HG03025 (cell line): ENCODE results near the gene CASK.

Experiments
- ATAC-seq: cut with Tn5 transposase; IDR thresholded peaks from one replicate; pipeline ENCODE4 v1.9.1; 2021; ENCODE audit warnings: mild to moderate bottlenecking, moderate library complexity; ENCODE audit not compliant: unreplicated experiment, low FRiP score

The CASK gene

DNA sequence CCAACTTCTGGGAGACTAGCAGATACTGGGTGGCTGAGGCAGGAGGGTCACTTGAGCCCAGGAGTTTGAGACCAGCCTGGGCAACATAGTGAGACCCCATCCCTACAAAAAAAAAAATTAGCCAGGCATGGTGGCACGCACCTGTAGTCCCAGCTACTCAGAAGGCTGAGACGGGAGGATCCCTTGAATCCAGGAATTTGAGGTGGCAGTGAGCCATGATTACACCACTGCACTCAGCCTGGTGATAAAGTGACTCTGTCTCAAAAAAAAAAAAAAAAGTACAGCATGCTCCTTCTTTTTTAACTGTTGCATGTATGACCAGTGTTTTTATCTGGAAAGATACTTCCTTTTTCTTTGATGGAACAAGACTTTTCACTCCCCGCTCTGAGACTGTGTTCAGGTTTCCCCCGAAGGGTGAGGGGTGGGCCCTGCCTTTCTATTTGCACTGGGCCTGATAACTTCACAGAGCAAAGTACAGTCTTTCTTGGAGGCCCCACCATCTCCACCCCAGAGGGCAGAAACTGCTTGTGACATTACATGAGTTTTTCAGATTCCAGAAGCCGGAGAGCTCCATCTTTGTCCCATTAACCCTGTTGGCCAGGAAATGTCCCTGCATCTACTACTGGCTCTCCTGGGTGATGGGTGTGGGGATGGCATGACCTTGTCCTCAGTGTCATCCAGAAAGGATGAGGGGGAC lies 441.1 kb downstream of the CASK start:
- no peak for ATAC-seq

DNA sequence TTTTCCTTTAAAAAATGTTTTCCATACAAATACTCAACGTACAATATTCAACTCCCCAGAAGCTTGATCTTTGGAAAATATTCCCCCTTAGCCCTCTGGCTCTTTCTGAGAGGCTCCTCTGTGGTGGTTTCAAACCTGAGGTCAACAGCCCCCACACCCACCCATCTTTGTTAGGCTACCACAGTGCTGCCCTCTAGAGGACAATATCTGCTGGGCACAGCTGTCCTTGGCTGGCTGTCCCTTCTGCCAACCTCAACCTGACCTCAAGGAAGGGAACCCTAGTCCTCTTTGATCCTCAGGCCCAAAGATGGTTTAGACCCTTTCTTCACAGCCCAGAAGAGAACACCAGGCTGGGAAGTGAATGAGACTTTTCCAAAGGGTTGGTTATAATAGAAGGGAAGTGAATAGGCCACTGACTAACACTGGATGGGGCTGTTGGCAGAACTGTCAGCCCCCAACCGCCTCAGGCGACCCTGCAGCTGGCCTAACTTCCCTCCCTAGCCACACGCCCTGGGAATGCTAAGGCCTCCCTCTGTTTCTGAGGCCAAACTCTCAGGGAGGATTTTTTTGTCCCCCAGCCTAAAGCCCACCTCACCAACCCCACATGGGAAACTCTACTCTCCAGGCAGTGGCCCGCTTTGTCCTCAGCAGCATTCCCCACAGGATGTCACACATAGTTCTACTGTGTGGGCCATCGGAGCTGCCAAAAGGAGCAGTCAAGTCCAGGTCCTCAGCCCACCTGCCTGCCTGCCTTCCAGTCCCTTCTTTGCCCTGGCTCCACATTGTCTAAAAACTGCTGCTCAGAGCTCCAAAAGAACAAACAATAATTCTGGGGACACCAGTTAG lies 441.9 kb downstream of the CASK start:
- no peak for ATAC-seq

DNA sequence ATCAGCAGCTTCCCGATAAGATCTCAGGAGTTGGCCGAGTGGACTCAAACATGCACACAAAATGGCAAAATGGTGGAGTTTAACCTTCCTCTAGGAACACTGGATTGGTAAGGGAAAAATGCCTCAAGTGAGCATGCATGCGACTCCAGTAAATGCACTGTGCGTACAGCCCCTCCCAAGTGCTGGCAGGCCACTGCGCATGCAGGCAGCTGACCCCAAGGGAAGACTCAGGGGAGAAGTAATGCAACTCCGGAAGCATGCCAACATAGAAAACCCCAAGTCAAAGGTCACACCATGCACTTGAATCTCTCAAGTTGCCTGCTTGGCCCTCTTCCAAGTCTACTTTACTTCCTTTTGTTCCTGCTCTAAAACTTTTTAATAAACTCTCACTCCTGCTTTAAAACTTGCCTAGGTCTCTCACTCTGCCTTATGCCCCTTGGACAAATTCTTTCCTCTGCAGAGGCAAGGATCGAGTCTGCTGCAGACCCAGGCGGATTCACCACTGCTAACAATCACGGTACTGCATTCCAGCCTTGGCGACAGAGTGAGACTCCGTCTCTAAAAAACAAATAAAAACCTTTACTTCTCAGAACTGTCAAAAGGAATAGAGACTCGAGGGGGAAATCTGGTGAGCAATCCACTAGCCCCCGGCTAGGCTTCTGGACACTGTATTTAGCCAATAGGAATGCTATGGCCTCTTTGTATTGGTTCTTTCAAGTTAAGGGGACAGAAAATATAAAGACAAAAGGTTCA lies 442.7 kb downstream of the CASK start:
- ATAC-seq, result no peak

DNA sequence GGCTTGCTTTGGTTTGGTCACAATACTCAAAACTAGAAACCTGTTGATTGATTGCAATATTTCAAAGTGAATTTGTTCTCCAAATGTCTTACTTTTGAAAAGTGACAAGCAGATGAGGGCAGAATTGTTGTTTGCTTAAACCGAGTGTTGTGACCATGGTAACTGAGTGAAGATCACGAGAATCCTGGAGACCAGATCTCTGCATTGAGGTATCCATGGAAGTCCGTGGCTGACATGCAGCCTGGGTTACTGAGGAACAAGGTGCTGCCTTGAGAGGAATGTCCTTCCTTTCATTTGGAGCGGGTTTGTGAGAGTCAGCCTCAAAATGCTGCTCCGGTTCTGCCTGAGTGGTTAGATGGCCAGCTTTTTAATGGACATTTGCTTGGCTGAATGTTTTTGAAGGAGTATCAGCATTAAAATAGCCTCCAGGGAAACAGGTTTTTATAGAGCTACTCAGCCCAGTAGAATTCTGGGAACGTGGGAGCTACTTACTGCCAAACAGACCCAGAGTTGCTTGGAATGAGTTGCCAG lies 444.9 kb downstream of the CASK start:
- no peak for ATAC-seq

DNA sequence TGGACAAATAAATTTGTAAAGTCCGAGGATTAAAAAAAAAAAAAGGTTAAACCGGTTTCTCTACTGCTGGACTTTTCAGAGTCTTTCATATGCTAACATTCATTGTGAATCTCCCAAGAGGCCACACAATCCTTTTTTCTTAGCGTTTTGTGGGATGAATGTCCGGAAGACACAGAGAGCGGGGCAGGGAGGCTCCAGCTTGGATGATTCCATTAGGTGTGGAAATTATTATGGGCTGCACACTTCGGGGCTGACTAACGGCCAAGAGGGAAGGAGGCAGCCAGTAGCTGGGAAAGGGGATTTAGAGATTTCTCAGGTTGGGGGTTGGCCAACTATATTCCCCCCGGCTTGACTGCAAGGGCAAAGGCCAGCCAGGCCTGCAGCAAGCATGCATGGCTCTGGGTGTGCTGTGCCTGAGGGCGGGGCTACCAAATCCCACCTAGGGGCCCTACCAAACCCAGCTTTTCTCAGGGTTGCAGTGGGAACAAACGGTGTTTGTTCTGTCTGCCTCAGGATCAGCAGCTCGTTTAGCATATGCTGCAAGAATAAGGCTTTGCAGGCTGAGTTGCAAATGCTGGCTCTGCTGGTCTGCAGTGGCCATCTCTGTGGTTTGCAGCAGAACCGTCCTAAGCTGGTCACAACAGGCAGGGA lies 447.6 kb downstream of the CASK start:
- ATAC-seq, result no peak

DNA sequence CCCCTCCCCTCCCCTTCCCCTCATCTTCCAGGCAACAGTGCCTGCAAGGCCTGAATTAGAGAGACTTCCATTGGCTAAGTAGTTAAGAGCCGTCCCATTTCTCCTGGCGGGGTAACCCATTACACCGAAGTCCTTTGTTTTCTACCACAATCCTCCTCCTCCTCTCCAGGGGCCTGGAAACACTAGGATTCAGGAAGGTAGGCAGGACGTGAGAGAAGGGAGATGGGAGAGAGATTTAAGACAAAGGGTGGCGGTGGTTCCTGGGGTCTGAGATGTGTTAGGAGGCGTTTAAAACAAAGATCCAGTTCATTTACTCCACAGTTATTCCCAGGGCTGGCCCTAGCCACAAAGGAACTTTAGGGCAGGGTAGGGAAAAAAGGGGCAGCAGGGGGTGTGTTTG lies 448.2 kb downstream of the CASK start:
- no peak for ATAC-seq

DNA sequence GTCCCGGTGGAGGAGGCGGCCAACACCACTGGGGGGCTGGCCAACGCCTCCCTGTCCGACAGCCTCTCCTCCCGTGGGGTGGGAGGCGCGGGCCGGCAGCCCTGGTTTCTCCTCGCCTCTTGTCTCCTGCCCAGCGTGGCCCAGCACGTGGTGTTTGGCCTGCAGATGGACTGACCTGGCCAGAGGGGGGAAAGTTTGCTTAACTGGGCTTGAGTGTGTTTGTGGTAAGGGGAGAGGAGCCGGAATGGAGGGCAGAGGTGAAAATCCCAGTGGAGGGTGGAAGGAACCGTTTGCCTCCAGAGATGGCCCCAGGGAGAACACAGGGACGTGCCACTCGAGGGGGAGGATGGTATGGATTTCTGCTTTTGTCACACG lies 448.6 kb downstream of the CASK start:
- ATAC-seq, result no peak

DNA sequence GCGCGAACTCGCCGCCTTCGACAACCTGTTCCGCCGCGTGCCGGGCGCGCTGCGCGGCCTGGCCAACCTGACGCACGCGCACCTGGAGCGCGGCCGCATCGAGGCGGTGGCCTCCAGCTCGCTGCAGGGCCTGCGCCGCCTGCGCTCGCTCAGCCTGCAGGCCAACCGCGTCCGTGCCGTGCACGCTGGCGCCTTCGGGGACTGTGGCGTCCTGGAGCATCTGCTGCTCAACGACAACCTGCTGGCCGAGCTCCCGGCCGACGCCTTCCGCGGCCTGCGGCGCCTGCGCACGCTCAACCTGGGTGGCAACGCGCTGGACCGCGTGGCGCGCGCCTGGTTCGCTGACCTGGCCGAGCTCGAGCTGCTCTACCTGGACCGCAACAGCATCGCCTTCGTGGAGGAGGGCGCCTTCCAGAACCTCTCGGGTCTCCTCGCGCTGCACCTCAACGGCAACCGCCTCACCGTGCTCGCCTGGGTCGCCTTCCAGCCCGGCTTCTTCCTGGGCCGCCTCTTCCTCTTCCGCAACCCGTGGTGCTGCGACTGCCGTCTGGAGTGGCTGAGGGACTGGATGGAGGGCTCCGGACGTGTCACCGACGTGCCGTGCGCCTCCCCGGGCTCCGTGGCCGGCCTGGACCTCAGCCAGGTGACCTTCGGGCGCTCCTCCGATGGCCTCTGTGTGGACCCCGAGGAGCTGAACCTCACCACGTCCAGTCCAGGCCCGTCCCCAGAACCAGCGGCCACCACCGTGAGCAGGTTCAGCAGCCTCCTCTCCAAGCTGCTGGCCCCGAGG lies 449.2 kb downstream of the CASK start:
- no peak for ATAC-seq

DNA sequence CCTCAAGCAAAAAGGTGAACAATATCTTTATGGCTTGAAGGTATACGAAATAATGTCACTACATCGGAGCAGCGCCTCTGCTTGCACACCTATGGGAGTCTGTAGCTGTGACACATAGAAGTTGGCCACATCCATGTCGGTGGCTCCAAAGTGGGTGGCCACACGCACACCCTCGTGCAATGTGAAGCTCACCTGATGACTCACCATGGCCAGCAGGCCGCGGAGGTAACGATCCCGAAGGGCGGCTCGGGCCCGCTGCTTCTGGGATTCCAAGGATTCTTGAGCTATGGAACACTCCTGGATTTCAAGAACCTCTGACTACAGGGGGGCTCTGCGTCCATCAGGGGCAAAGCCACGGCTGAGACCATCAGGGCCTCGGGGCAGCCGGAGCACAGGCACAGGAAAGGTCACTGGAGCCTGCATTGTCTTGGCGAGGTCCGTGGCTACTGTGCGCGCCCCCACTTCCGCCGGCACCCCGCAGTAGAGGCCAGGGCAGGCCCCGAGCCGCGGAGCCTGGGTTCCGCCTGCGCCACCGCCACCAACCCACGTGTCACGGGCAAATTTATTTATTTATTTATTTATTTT lies 451.0 kb downstream of the CASK start:
- ATAC-seq, result no peak

DNA sequence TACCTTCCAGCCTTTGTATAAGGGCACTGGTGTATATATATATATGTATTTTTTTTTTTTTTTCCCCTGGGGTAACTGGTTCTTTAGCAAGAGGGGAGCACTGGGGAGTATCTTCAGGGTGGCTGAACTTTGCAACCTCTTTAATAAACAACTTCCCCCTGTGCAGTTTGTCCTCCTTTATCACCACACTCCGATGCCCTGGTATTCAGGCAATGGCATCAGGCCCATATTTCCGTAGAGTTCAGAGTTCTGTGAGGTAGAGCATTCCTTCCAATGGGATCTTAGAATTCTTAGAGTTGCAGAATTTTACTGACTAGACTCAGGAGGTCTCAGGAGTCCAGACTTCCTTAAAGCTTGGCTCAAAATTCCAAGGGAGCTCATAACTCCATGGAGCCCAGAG lies 451.6 kb downstream of the CASK start:
- ATAC-seq, result no peak

DNA sequence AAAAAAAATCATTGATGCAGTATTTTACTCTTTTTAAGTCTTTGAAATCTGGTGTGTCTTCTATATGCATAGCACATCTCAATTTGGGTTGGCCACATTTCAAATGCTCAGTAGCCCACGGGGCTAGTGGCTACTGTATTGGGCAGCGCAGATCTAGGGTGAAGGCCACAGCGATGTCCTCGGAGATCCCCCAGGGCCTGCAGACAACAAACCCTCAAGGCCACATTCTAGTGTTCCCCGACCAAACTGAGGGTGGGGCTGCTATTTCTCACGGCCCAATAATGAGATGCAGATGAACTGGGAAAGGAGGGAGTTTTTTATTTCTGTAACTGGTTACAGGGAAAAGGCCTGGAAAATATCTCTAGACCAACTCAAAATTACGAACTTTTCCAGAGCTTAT lies 452.6 kb downstream of the CASK start:
- no peak for ATAC-seq

DNA sequence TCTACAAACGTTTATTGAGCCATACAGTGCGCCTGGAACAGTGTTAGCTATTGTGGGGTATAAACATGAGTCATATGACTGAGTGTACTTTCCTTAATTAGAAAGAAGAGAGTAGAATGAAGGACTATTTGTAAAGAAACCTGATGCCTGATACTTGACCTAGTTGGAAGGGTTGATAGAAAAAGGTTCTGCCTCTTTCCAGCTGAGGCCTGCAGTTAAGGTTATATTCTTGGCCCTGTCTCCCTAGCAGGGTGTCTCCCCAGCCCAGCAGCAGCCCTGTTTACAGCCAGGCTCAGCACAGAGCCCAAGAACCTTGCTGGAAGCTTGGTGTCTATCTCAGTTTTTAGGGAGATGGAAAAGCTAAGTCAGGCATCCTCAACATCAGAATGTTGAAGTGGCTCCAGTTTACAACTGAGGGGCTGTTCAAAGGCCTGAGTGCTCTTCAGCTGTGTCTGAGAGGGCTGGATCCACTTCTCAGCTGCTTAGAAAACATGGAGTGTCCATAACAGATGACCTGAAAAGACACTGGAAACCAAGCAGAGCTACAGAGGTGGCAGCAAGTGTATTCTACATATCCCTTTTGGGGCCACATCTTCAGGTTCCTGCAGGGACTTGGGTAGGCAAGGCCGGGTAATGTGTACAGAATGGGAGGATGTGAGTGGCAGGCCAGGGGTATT lies 454.6 kb downstream of the CASK start:
- no peak for ATAC-seq
